ENCODE data around the gene CHTOP. TPM values are rescaled to one million over a fixed set of nuclear protein-coding genes. Genes with fewer than 3 reads are reported as not detected.
A peak's percentile ranks its signal among the peaks of the same experiment; 100 is the strongest.
"Not testable (repeated sequence)": the region's sequence is repeated elsewhere in the genome, so short reads cannot be mapped to it uniquely, and the experiment has no call there.

Gene CHTOP
- total RNA-seq, result 59.2 and 71.6 TPM in 2 replicates
- 72.6 TPM for polyA plus RNA-seq (2012)

GRCh38 chr1:153633754-153634665 lies at the start of gene CHTOP:
CHTOP (plus strand) TSS chr1:153634066; CDS start chr1:153636589, 2,523 bp downstream.
- peak; percentile 99 for DNase-seq (ENCODE audit: low read depth)

GRCh38 chr1:153585006-153585405 lies 48.9 kb upstream of the CHTOP start:
- DNase-seq (ENCODE audit: low read depth), result no peak

- DNase-seq (ENCODE audit: low read depth), result no peak
Observed at GRCh38 chr1:153586347-153586746, 47.5 kb upstream of the CHTOP start.

- no peak for DNase-seq (ENCODE audit: low read depth)
Observed at GRCh38 chr1:153587314-153587713, 46.6 kb upstream of the CHTOP start.

- not testable (repeated sequence) for DNase-seq (ENCODE audit: low read depth)
Observed at GRCh38 chr1:153588033-153588432, 45.8 kb upstream of the CHTOP start.

GRCh38 chr1:153588482-153588881 lies 45.4 kb upstream of the CHTOP start:
- DNase-seq (ENCODE audit: low read depth), result no peak

GRCh38 chr1:153592748-153593147 lies 41.1 kb upstream of the CHTOP start:
- no peak for DNase-seq (ENCODE audit: low read depth)

GRCh38 chr1:153597206-153597605 lies 36.7 kb upstream of the CHTOP start:
- no peak for DNase-seq (ENCODE audit: low read depth)

- DNase-seq (ENCODE audit: low read depth), result peak; percentile 91
Observed at GRCh38 chr1:153598309-153599172, 35.3 kb upstream of the CHTOP start.

- DNase-seq (ENCODE audit: low read depth), result no peak
Observed at GRCh38 chr1:153599847-153600246, 34.0 kb upstream of the CHTOP start.

GRCh38 chr1:153602749-153603148 lies 31.1 kb upstream of the CHTOP start:
- no peak for DNase-seq (ENCODE audit: low read depth)

GRCh38 chr1:153606194-153606593 lies 27.7 kb upstream of the CHTOP start:
- no peak for DNase-seq (ENCODE audit: low read depth)

- no peak for DNase-seq (ENCODE audit: low read depth)
Observed at GRCh38 chr1:153607381-153607780, 26.5 kb upstream of the CHTOP start.

GRCh38 chr1:153608089-153608682 lies 25.7 kb upstream of the CHTOP start:
- peak; percentile 64 for DNase-seq (ENCODE audit: low read depth)

- DNase-seq (ENCODE audit: low read depth), result peak; percentile 97
Observed at GRCh38 chr1:153608742-153609584, 24.9 kb upstream of the CHTOP start.

- no peak for DNase-seq (ENCODE audit: low read depth)
Observed at GRCh38 chr1:153609585-153609907, 24.3 kb upstream of the CHTOP start.

- peak; percentile 85 for DNase-seq (ENCODE audit: low read depth)
Observed at GRCh38 chr1:153610334-153610733, 23.5 kb upstream of the CHTOP start.

GRCh38 chr1:153610811-153611301 lies 23.0 kb upstream of the CHTOP start:
- peak; percentile 73 for DNase-seq (ENCODE audit: low read depth)

- no peak for DNase-seq (ENCODE audit: low read depth)
Observed at GRCh38 chr1:153611356-153611755, 22.5 kb upstream of the CHTOP start.

- DNase-seq (ENCODE audit: low read depth), result peak; percentile 81
Observed at GRCh38 chr1:153612111-153612754, 21.6 kb upstream of the CHTOP start.
